Endothelial cell of umbilical vein (primary cell): Measurements from ENCODE around the gene A3GALT2.

Source experiments
- CTCF ChIP-seq, 2 donors: IDR thresholded peaks; 1 replicate in 1 of 2; 2 replicates in 1 of 2; pipeline ENCODE4 v1.5.1; 2011; ENCODE audit warnings: low read length in 2 of 2, mild to moderate bottlenecking in 2 of 2, moderate library complexity in 2 of 2, control low read depth in 1 of 2, inconsistent platforms in 1 of 2, low read depth in 1 of 2; ENCODE audit not compliant: insufficient read depth in 1 of 2; ENCODE audit errors: extremely low read depth in 1 of 2
- EZH2 ChIP-seq: IDR thresholded peaks from 2 replicates; pipeline ENCODE4 v1.6.1; 2012; ENCODE audit warnings: borderline replicate concordance, low read depth, mild to moderate bottlenecking, moderate library complexity, low read length, inconsistent platforms; ENCODE audit not compliant: severe bottlenecking
- MYC ChIP-seq: IDR thresholded peaks from one replicate; pipeline ENCODE4 v1.6.1; 2011; ENCODE audit warnings: mild to moderate bottlenecking, low read depth, low read length
- POLR2A ChIP-seq: IDR thresholded peaks from 2 replicates; pipeline ENCODE4 v1.6.1; 2012; ENCODE audit warnings: low read depth, mild to moderate bottlenecking, control low read depth, low read length
- POLR2AphosphoS5 ChIP-seq: IDR thresholded peaks from 2 replicates; pipeline ENCODE4 v1.6.1; 2012; ENCODE audit warnings: low read depth, mild to moderate bottlenecking, control low read depth, low read length, moderate library complexity; ENCODE audit not compliant: insufficient read depth
- TF ChIP-seq, protein P1 (sequence below): IDR thresholded peaks from 2 replicates; pipeline ENCODE4 v1.6.1; 2011; ENCODE audit not compliant: insufficient read depth, insufficient read length

DNA sequence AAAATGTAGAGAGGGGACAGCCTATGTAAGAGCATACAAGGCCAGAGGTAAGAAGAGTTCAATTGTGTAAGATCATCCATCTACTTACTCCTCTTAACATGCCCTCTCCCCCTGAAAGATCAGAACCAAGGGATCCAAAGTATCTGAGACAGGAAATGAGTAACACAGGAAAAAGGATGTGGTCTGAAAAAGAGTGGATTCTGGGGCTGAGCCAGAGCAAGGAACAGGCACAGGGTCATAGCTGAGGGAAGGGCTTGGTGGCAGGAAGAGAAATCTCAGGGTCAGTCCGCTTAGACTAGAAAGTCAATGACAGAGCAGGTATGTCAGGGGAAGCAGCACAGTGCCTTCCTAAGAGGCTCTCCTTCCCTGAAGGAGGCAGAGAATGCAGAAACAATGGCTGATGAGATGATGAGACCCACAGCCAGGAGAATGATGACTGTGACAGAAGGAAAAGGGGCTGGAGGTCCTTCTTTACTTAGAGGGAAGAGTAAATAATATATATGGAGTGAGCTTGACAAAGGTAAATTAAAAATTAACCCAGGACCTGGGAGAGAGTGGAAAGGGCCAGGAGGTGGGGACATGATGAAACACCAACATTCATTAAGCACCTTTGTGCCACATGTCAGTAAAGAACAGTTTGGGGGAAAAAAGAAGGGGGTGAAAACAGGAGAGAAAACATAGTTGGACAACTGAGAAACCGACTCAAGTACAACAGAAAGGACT is 26.2 kb upstream of the A3GALT2 start:
- TF ChIP-seq CTCF (IDR thresholded peaks at IDR 0.05; ENCODE audit: extremely low read depth in 1 of 2, insufficient read depth in 1 of 2, low read depth in 1 of 2, low read length in 2 of 2) (no peak), EZH2 (no peak), POLR2AphosphoS5 (peak; percentile 91), POLR2A (no peak), MYC (no peak)
- TF ChIP-seq, protein P1, sequence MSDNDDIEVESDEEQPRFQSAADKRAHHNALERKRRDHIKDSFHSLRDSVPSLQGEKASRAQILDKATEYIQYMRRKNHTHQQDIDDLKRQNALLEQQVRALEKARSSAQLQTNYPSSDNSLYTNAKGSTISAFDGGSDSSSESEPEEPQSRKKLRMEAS: no peak
